Neural progenitor cell (in vitro differentiated cells): ENCODE measurements around the gene BRD8.

Experiments used
- CTCF ChIP-seq: fragments of 200-600 bp; sonication (generic); IDR thresholded peaks from 2 replicates; pipeline ENCODE4 v1.5.1; 2017; ENCODE audit warnings: antibody characterized with exemption, mild to moderate bottlenecking
- EZH2 ChIP-seq: fragments of 200-600 bp; sonication (generic); IDR thresholded peaks from 2 replicates; pipeline ENCODE4 v1.6.1; 2017; ENCODE audit warnings: antibody characterized with exemption, mild to moderate bottlenecking, moderate library complexity

- TF ChIP-seq CTCF: no peak
- TF ChIP-seq EZH2: no peak
Observed at GRCh38 chr5:138096363-138096762, 82.1 kb downstream of the BRD8 start.
